D721Med (cell line): Measurements from ENCODE around the gene DNAJC11.
"Not testable (repeated sequence)": the region's sequence is repeated elsewhere in the genome, so short reads cannot be mapped to it uniquely, and the experiment has no call there.

Source experiments
- DNase-seq: peaks from one replicate; pipeline ENCODE4 v3.0.0; 2011; ENCODE audit warnings: low spot score; ENCODE audit not compliant: insufficient read length
- FAIRE-seq: peaks from 2 replicates; lab custom pipeline; 2011; peaks lifted over from hg19 to GRCh38; lab: Jason Lieb, UNC
- CTCF ChIP-seq: IDR thresholded peaks from 2 replicates; pipeline ENCODE4 v1.5.1; 2012; ENCODE audit warnings: mild to moderate bottlenecking, control low read depth; ENCODE audit not compliant: insufficient read depth; ENCODE audit errors: missing control alignments

The DNAJC11 gene

GRCh38 chr1:6638226-6638625, 63.4 kb downstream of the DNAJC11 start:
- no peak for FAIRE-seq
- TF ChIP-seq CTCF = no peak
- no peak for DNase-seq

GRCh38 chr1:6637770-6638169, 63.8 kb downstream of the DNAJC11 start:
- TF ChIP-seq CTCF = no peak
- DNase-seq = no peak
- no peak for FAIRE-seq

GRCh38 chr1:6636778-6637177, 64.8 kb downstream of the DNAJC11 start:
- DNase-seq, FAIRE-seq: not testable (repeated sequence)

GRCh38 chr1:6635910-6636760, 65.5 kb downstream of the DNAJC11 start:
- no peak for TF ChIP-seq CTCF
- no peak for FAIRE-seq
- no peak for DNase-seq

GRCh38 chr1:6635161-6635909, 66.3 kb downstream of the DNAJC11 start:
- FAIRE-seq (no peak), DNase-seq (no peak)
- TF ChIP-seq CTCF = no peak

GRCh38 chr1:6634371-6635052, 67.1 kb downstream of the DNAJC11 start:
- peak; percentile 55 for DNase-seq
- FAIRE-seq = no peak
- TF ChIP-seq CTCF = peak; percentile 29
